ENCODE results near the gene CILP. TPM values are rescaled to one million over a fixed set of nuclear protein-coding genes. Genes with fewer than 3 reads are reported as not detected.

Gene CILP
- polyA plus RNA-seq, 3 donors = 0.13 TPM; not detected in 2

- Histone ChIP-seq H3K9me3 (replicated peaks in 1 of 2; ENCODE audit: control insufficient read depth in 1 of 2, insufficient read depth in 1 of 2, low read length in 2 of 2) (no peaks in the 10 kb centered on the region), H3K4me1 (ENCODE audit: control insufficient read depth in 1 of 2, insufficient read depth in 2 of 2, low read length in 2 of 2) (no peaks in the 10 kb centered on the region), H3K79me2 (ENCODE audit: insufficient read depth, low read length) (peaks cover 44% of the 10 kb centered on the region), H3K27me3 (ENCODE audit: control insufficient read depth in 2 of 2, insufficient read depth in 2 of 2, low read length in 2 of 2) (no peaks in the 10 kb centered on the region), H3K4me2 (replicated peaks; ENCODE audit: extremely low read depth, low read length, poor library complexity, severe bottlenecking) (no peak overlapping the region), H3K9ac (ENCODE audit: insufficient read depth, low read length, poor library complexity, severe bottlenecking) (no peak overlapping the region), H3K27ac (ENCODE audit: low read depth in 1 of 2, low read length in 2 of 2) (peak overlapping the region in 1 of 2 donors; percentile 6), H2AFZ (ENCODE audit: insufficient read depth, low read depth, low read length, poor library complexity, severe bottlenecking) (no peak overlapping the region), H4K20me1 (ENCODE audit: insufficient read depth, low read length) (peaks cover 80% of the 10 kb centered on the region), H3K36me3 (replicated peaks in 1 of 2; ENCODE audit: control insufficient read depth in 1 of 2, insufficient read depth in 2 of 2, low read length in 2 of 2) (peaks cover 72 to 90% of the 10 kb centered on the region in 2 donors), H3K4me3 (replicated peaks in 1 of 3; ENCODE audit: low read depth in 2 of 3, low read length in 3 of 3) (no peak overlapping the region)
- no peak overlapping the region for H3K27ac Mint-ChIP-seq
- H3K9me3 Mint-ChIP-seq = no peaks in the 10 kb centered on the region
- TF ChIP-seq CTCF (IDR thresholded peaks at IDR 0.05) = no peak
- H3K4me1 Mint-ChIP-seq = no peaks in the 10 kb centered on the region
- H3K4me3 Mint-ChIP-seq = no peak overlapping the region
- H3K27me3 Mint-ChIP-seq (ENCODE audit: low read depth in 3 of 3) = peaks cover 0 to 2% (median 0%) of the 10 kb centered on the region in 3 donors
- no peak for DNase-seq
- peaks cover 49 to 84% of the 10 kb centered on the region in 2 donors for H3K36me3 Mint-ChIP-seq
- intact Hi-C loops (cut with micrococcal nuclease) = no loop called here
These were observed 35.2 kb downstream of the CILP start for GRCh38 chr15:65176056-65176455.

- WGBS (ENCODE audit: insufficient coverage) = 95% methylated on average over 4 of the region's 5 CpGs
- Histone ChIP-seq H4K20me1 (ENCODE audit: insufficient read depth, low read length) (peaks cover 78% of the 10 kb centered on the region), H3K27me3 (ENCODE audit: control insufficient read depth in 2 of 2, insufficient read depth in 2 of 2, low read length in 2 of 2) (no peaks in the 10 kb centered on the region), H3K4me2 (replicated peaks; ENCODE audit: extremely low read depth, low read length, poor library complexity, severe bottlenecking) (no peak overlapping the region), H3K79me2 (ENCODE audit: insufficient read depth, low read length) (peaks cover 39% of the 10 kb centered on the region), H3K9me3 (replicated peaks in 1 of 2; ENCODE audit: control insufficient read depth in 1 of 2, insufficient read depth in 1 of 2, low read length in 2 of 2) (no peaks in the 10 kb centered on the region), H3K9ac (ENCODE audit: insufficient read depth, low read length, poor library complexity, severe bottlenecking) (no peak overlapping the region), H3K36me3 (replicated peaks in 1 of 2; ENCODE audit: control insufficient read depth in 1 of 2, insufficient read depth in 2 of 2, low read length in 2 of 2) (peaks cover 75 to 95% of the 10 kb centered on the region in 2 donors), H3K4me1 (ENCODE audit: control insufficient read depth in 1 of 2, insufficient read depth in 2 of 2, low read length in 2 of 2) (no peaks in the 10 kb centered on the region), H3K4me3 (replicated peaks in 1 of 3; ENCODE audit: low read depth in 2 of 3, low read length in 3 of 3) (no peak overlapping the region), H2AFZ (ENCODE audit: insufficient read depth, low read depth, low read length, poor library complexity, severe bottlenecking) (no peak overlapping the region), H3K27ac (ENCODE audit: low read depth in 1 of 2, low read length in 2 of 2) (no peak overlapping the region)
- no peak for DNase-seq
- H3K27ac Mint-ChIP-seq = no peak overlapping the region
- intact Hi-C loops (cut with micrococcal nuclease) = no loop called here
- peaks cover 0 to 2% (median 0%) of the 10 kb centered on the region in 3 donors for H3K27me3 Mint-ChIP-seq (ENCODE audit: low read depth in 3 of 3)
- no peaks in the 10 kb centered on the region for H3K9me3 Mint-ChIP-seq
- peaks cover 48 to 83% of the 10 kb centered on the region in 2 donors for H3K36me3 Mint-ChIP-seq
- H3K4me1 Mint-ChIP-seq = no peaks in the 10 kb centered on the region
- no peak for TF ChIP-seq CTCF (IDR thresholded peaks at IDR 0.05)
- H3K4me3 Mint-ChIP-seq = no peak overlapping the region
These were observed 35.8 kb downstream of the CILP start for GRCh38 chr15:65175511-65175910.
